Activated CD4-positive, alpha-beta T cell treated with anti-CD3 and anti-CD28 coated beads, Interleukin-2, Interleukin-4, amounts not matched to agents 100 ng/mL and 50 ng/mL, durations not matched to agents 16 hours and 8 hours (primary cell): Measurements from ENCODE around the gene PKN3.
"Not testable (repeated sequence)": the region's sequence is repeated elsewhere in the genome, so short reads cannot be mapped to it uniquely, and the experiment has no call there.

Source experiments
- DNase-seq: peaks from one replicate; pipeline ENCODE4 v3.0.0-alpha.2; 2020; ENCODE audit warnings: low spot score

Gene PKN3

GRCh38 chr9:128693738-128694137 lies 8.6 kb upstream of the PKN3 start:
- not testable (repeated sequence) for DNase-seq

GRCh38 chr9:128694344-128694743 lies 8.0 kb upstream of the PKN3 start:
- no peak for DNase-seq

GRCh38 chr9:128696923-128697707 lies 5.2 kb upstream of the PKN3 start:
- no peak for DNase-seq

GRCh38 chr9:128699096-128699795 lies 3.1 kb upstream of the PKN3 start:
- not testable (repeated sequence) for DNase-seq

- no peak for DNase-seq
Measured at GRCh38 chr9:128701227-128701854, 962 bp upstream of the PKN3 start.

GRCh38 chr9:128702949-128703615 lies 779 bp downstream of the PKN3 start:
- peak; percentile 28 for DNase-seq

GRCh38 chr9:128703616-128704355 lies 1.5 kb downstream of the PKN3 start:
- no peak for DNase-seq

GRCh38 chr9:128704356-128704670 lies 2.0 kb downstream of the PKN3 start:
- no peak for DNase-seq

- DNase-seq, result no peak
Measured at GRCh38 chr9:128705051-128705965, 3.0 kb downstream of the PKN3 start.

- no peak for DNase-seq
Measured at GRCh38 chr9:128706045-128706444, 3.7 kb downstream of the PKN3 start.

GRCh38 chr9:128706671-128707381 lies 4.5 kb downstream of the PKN3 start:
- no peak for DNase-seq

GRCh38 chr9:128707446-128707845 lies 5.1 kb downstream of the PKN3 start:
- no peak for DNase-seq

GRCh38 chr9:128712451-128713410 lies 10.4 kb downstream of the PKN3 start:
- no peak for DNase-seq

- no peak for DNase-seq
Measured at GRCh38 chr9:128713411-128713780, 11.1 kb downstream of the PKN3 start.

- no peak for DNase-seq
Measured at GRCh38 chr9:128713941-128714573, 11.8 kb downstream of the PKN3 start.

GRCh38 chr9:128714586-128715435 lies 12.5 kb downstream of the PKN3 start:
- DNase-seq, result no peak

GRCh38 chr9:128715436-128715750 lies 13.1 kb downstream of the PKN3 start:
- DNase-seq, result no peak
